Measurements from ENCODE around the gene PLXNA2. TPM values are rescaled to one million over a fixed set of nuclear protein-coding genes. Genes with fewer than 3 reads are reported as not detected.

PLXNA2 gene
- polyA plus RNA-seq, 1 of the 3 experiments (the other 2 are of a cell fraction): 8.5 TPM

GRCh38 chr1:208156741-208157140 lies 87.4 kb downstream of the PLXNA2 start:
- no peak overlapping the region for H3K9ac ChIP-seq
- peaks cover 34 to 49% of the 10 kb centered on the region in 2 experiments for H3K4me1 ChIP-seq (ENCODE audit: control insufficient read depth in 1 of 2, insufficient read depth in 2 of 2, low read depth in 1 of 2, low read length in 1 of 2)
- H2AFZ ChIP-seq (ENCODE audit: low read depth): no peak overlapping the region
- H3K79me2 ChIP-seq (ENCODE audit: insufficient read depth): peaks cover 49% of the 10 kb centered on the region
- no peaks in the 10 kb centered on the region for H3K9me2 ChIP-seq
- 70% methylated on average over 2 of the region's 2 CpGs for WGBS (ENCODE audit: low lambda C conversion rate)
- H3F3A ChIP-seq (replicated peaks; ENCODE audit: insufficient read depth): peaks cover 15% of the 10 kb centered on the region
- no peak for DNase-seq
- CTCF ChIA-PET: interaction anchor here (1.2 to 2.1 kb wide), 5 partner anchors 10 to 134 kb away, joined by 3 to 6 read pairs (median 3); no protein-coding TSS in a partner anchor
- no peaks in the 10 kb centered on the region for H3K9me3 ChIP-seq
- POLR2A ChIA-PET: no interaction called here
- no peak overlapping the region for H3K4me2 ChIP-seq
- H3K27me3 ChIP-seq (ENCODE audit: insufficient read depth): no peaks in the 10 kb centered on the region
- no peak overlapping the region for H3K4me3 ChIP-seq (ENCODE audit: low read depth in 2 of 2, low read length in 1 of 2)
- TF ChIP-seq CTCF (IDR thresholded peaks at IDR 0.05): no peak
- TF ChIP-seq CHD2 (IDR thresholded peaks at IDR 0.05; ENCODE audit: low read length, partially characterized antibody): no peak
- TF ChIP-seq NFIC (IDR thresholded peaks at IDR 0.05; ENCODE audit: borderline replicate concordance): no peak
- no peak for TF ChIP-seq POLR2AphosphoS5 (IDR thresholded peaks at IDR 0.05; ENCODE audit: low read depth, low read length)
- TF ChIP-seq TEAD4 (IDR thresholded peaks at IDR 0.05; ENCODE audit: borderline replicate concordance, insufficient read depth): no peak
- no peak for TF ChIP-seq NRF1 (IDR thresholded peaks at IDR 0.05; ENCODE audit: low read depth, low read length)
- no peak for TF ChIP-seq TAF1 (IDR thresholded peaks at IDR 0.05; ENCODE audit: borderline replicate concordance, low read depth, low read length)
- TF ChIP-seq RXRA (IDR thresholded peaks at IDR 0.05; ENCODE audit: borderline replicate concordance, low read depth): no peak
- no peak for TF ChIP-seq YY1 (IDR thresholded peaks at IDR 0.05; ENCODE audit: low read depth)
- TF ChIP-seq USF2 (IDR thresholded peaks at IDR 0.05; ENCODE audit: borderline replicate concordance, low read depth, low read length): no peak
- no peak overlapping the region for H3K27ac ChIP-seq (ENCODE audit: low read depth in 2 of 2, low read length in 1 of 2)
- no peaks in the 10 kb centered on the region for H4K20me1 ChIP-seq (ENCODE audit: insufficient read depth)
- no peaks in the 10 kb centered on the region for H3K36me3 ChIP-seq (replicated peaks in 1 of 2; ENCODE audit: control insufficient read depth in 1 of 2, insufficient read depth in 2 of 2, low read length in 1 of 2)

- no peaks in the 10 kb centered on the region for H4K20me1 ChIP-seq (ENCODE audit: insufficient read depth)
- H3K4me1 ChIP-seq (ENCODE audit: control insufficient read depth in 1 of 2, insufficient read depth in 2 of 2, low read depth in 1 of 2, low read length in 1 of 2): peaks cover 30 to 46% of the 10 kb centered on the region in 2 experiments
- no peak overlapping the region for H3K4me2 ChIP-seq
- no peaks in the 10 kb centered on the region for H3K27me3 ChIP-seq (ENCODE audit: insufficient read depth)
- POLR2A ChIA-PET: no interaction called here
- peaks cover 13% of the 10 kb centered on the region for H3F3A ChIP-seq (replicated peaks; ENCODE audit: insufficient read depth)
- CTCF ChIA-PET: interaction anchor here (1.2 to 2.1 kb wide), 5 partner anchors 9 to 134 kb away, joined by 3 to 6 read pairs (median 3); no protein-coding TSS in a partner anchor
- TF ChIP-seq ZBTB33 (IDR thresholded peaks at IDR 0.05; ENCODE audit: borderline replicate concordance, low read depth) (no peak), NRF1 (IDR thresholded peaks at IDR 0.05; ENCODE audit: low read depth, low read length) (no peak), CHD2 (IDR thresholded peaks at IDR 0.05; ENCODE audit: low read length, partially characterized antibody) (no peak), ELF1 (IDR thresholded peaks at IDR 0.05) (no peak), POLR2AphosphoS5 (IDR thresholded peaks at IDR 0.05; ENCODE audit: low read depth, low read length) (no peak), TCF12 (IDR thresholded peaks at IDR 0.05) (no peak), USF2 (IDR thresholded peaks at IDR 0.05; ENCODE audit: borderline replicate concordance, low read depth, low read length) (no peak), FOSL2 (IDR thresholded peaks at IDR 0.05; ENCODE audit: borderline replicate concordance, low read depth) (no peak)
- TF ChIP-seq, protein P1, sequence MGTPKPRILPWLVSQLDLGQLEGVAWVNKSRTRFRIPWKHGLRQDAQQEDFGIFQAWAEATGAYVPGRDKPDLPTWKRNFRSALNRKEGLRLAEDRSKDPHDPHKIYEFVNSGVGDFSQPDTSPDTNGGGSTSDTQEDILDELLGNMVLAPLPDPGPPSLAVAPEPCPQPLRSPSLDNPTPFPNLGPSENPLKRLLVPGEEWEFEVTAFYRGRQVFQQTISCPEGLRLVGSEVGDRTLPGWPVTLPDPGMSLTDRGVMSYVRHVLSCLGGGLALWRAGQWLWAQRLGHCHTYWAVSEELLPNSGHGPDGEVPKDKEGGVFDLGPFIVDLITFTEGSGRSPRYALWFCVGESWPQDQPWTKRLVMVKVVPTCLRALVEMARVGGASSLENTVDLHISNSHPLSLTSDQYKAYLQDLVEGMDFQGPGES (IDR thresholded peaks at IDR 0.05; ENCODE audit: low read depth, low read length): no peak
- no peak overlapping the region for H3K4me3 ChIP-seq (ENCODE audit: low read depth in 2 of 2, low read length in 1 of 2)
- no peak for DNase-seq
- H3K9me3 ChIP-seq: no peaks in the 10 kb centered on the region
- H3K9ac ChIP-seq: no peak overlapping the region
- WGBS (ENCODE audit: low lambda C conversion rate): 91% methylated on average over 3 of the region's 3 CpGs
- no peaks in the 10 kb centered on the region for H3K9me2 ChIP-seq
- H3K79me2 ChIP-seq (ENCODE audit: insufficient read depth): peaks cover 48% of the 10 kb centered on the region
- H3K27ac ChIP-seq (ENCODE audit: low read depth in 2 of 2, low read length in 1 of 2): no peak overlapping the region
- H2AFZ ChIP-seq (ENCODE audit: low read depth): no peak overlapping the region
- no peaks in the 10 kb centered on the region for H3K36me3 ChIP-seq (replicated peaks in 1 of 2; ENCODE audit: control insufficient read depth in 1 of 2, insufficient read depth in 2 of 2, low read length in 1 of 2)
Observed at GRCh38 chr1:208156310-208156709, 87.9 kb downstream of the PLXNA2 start.

Measured in SK-N-SH (cell line).